HG03457 (cell line): ENCODE data around the gene EGLN3.
"Not testable (repeated sequence)": the region's sequence is repeated elsewhere in the genome, so short reads cannot be mapped to it uniquely, and the experiment has no call there.

Source experiments
- ATAC-seq: cut with Tn5 transposase; IDR thresholded peaks from one replicate; pipeline ENCODE4 v1.9.1; 2021; ENCODE audit warnings: moderate number of reproducible peaks; ENCODE audit not compliant: unreplicated experiment

The EGLN3 gene

GRCh38 chr14:33950320-33951182 is at the start of gene EGLN3:
TSS of gene EGLN3 (minus strand) at chr14:33951074. CDS start at chr14:33950752, 322 bp downstream.
- peak; percentile 68 for ATAC-seq

DNA sequence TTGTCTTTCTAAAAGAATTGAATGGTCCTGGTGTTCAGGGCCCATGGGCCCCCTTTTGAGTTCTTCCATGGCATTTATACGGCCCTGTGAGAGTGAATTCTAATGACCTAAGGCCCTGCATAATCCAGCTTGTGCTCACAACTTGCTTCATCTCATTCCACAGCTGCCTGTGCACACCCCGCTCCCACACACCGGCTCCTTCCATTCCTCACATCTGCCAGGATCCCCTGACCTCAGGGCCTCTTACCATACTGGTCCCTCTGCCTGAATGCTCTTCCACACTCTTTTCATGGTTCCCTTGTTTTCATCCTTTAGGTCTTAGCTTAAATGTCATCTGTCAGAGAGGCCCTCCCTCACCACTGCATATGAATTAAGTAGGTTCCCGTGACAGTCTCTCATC is 49.5 kb upstream of the EGLN3 start:
- ATAC-seq = no peak

DNA sequence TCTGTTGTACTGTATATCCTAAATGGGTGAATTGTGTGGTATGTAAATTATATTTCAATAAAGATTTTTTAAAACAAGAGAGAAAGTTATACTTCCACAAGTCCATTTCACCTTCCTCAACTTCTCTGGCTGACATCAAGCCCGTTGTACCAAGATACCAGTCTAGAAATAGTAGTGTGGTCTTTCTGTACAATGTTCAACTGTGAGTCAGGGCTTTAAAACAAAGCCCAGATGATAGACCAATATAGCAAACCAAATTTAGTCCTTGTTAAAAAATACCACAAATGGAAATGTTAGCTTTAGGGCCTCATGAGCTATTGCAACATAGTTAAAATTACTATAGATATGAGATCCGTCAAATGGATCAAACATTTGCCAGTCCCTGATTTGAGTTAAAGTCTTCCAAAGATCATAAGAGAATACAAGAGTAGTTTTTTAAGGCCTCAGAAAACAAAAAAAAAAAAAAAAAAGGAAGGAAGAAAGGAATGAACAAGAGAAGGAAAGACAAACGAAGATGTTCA is 49.0 kb upstream of the EGLN3 start:
- no peak for ATAC-seq

- ATAC-seq = no peak
These were observed 46.7 kb upstream of the EGLN3 start for GRCh38 chr14:33997611-33998010.

DNA sequence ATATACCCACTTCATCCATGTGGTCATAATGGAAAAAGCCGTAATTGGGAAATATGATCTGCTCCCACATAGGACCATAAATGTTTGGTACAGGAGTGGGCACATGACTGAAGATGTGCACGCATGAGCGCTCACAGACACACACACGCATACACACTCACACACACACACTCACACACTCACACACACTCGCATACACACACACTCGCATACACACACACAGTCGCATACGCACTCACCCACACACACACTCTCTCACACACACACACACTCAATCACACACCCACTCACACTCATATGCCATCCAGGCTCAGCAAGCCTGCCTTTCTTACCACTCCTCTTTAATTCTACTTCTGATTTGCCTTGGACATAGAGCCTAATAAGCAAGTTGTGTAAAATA is 45.6 kb upstream of the EGLN3 start:
- no peak for ATAC-seq

DNA sequence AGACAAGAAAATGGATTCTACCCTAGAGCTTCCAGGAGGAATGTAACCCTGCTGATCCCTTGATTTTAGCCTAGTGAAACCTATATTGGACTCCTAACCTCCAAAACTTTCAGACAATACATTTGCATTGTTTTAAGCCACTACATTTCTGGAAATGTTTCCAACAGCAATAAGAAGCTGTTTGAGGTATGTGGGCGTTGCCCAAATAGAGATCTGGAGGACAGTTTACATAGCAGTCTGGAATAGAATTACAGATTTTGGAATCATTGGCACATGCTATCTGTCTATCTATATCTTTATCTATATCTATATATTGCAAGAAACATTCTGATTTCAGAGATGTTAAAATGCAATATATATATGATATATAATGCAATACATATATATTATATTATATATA is 42.4 kb upstream of the EGLN3 start:
- ATAC-seq = no peak

DNA sequence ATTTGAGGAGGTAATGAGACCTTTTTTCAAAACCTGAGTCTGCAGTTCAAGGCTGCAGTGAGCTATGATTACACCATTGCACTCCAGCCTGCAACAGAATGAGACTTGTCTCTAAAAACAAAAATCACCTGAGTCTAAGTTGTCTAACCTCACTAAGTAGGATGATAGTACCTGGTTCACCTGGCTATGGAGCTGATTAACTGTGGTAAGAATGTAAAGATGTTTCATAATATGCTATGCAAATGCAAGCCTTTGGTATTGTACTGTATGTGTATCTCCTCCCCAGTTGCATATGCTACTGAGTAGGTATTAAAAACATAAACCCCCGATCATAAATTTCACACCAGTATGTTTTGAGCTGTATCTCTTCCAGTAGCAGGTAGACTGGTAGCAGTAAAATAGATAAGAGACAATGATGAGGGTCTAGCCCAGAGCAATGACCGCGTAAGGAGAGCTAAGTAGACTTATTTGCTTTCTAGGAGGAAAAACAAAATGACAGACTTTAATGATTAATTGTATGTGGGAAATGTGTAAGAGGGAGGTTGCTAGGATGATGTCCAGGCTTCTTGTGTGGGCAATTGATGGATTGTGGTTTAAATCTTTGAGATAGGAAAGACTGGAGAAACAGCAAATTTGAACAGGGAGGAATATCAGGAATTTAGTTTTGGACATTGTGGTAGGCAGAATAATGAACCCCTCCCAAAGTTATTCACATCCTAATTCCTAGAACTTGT is 41.6 kb upstream of the EGLN3 start:
- ATAC-seq = no peak

GRCh38 chr14:33990790-33991189 is 39.9 kb upstream of the EGLN3 start:
- no peak for ATAC-seq

DNA sequence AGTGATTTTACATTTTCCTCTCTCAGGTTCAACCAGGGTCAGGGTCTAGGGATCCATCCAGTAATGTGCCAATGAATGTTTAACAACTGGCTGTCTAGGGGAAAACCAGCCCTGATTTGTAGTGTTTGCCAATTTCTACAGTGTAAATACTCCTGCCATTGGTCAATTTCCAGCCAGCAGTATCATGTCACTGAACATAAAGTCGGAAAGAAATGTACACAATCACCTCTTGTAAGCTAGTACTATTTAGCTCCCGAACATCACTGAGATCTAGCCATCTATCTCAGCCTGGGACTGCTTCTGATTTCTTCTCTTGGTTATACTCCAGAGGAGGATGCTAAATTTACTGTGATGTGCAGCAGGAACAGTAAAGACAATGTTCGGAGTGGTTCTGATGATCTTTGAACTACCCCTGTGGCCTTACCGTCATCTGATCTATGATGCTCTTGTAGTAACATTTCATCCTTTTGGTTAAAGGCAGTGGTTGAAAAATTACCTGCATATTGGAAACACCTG is 36.7 kb upstream of the EGLN3 start:
- ATAC-seq = no peak

GRCh38 chr14:33986804-33987203 is 35.9 kb upstream of the EGLN3 start:
- no peak for ATAC-seq

DNA sequence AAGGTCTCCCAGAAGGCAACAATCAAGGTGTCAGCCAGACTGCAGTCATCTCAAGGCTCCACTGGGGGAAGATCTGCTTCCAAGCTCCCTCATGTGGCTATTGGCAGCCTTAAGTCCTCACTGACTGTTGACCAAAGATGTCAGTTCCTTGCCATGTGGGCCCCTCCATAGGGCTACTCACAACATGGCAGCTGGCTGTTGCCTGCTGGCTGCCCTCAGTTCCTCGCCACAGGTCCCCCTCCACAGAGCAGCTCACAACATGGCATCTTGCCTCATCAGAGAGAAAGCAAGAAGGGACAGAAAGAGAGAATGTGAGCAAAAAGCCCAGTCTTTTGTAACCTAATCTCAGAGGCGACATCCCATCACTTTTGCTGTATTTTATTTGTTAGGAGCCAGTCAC is 34.4 kb upstream of the EGLN3 start:
- ATAC-seq = no peak

DNA sequence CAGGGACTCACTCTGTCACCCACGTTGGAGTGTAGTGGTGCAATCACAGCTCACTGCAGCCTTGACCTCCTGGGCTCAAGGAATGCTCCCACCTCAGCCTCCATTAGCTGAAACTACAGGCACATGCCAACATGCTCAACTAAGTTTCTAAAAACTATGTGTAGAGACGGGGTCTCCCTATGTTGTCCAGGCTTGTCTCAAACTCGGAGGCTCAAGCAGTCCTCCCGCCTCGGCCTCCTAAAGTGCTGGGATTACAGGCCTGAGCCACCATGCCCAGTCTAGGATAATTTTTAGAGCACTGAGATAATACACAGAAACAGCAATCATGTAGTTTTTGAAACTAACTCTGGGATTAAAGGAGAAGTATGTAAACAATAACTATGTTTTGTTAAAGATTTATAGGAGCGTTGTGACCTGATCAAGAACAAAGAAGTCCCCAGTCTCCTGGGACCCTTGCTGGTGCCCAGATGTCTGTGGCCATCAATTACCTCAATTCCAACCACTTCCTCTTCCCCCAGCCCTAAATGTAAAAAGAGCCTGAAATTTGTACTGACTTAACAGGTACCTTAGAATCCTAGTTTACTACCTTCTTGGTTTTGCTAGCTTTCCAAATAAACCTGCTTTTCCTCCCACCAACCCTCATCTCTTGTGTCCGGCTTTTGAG is 28.9 kb upstream of the EGLN3 start:
- peak; percentile 76 for ATAC-seq

- ATAC-seq = no peak
These were observed 28.2 kb upstream of the EGLN3 start for GRCh38 chr14:33978892-33979612.

- peak; percentile 63 for ATAC-seq
These were observed 21.8 kb upstream of the EGLN3 start for GRCh38 chr14:33972583-33973081.

DNA sequence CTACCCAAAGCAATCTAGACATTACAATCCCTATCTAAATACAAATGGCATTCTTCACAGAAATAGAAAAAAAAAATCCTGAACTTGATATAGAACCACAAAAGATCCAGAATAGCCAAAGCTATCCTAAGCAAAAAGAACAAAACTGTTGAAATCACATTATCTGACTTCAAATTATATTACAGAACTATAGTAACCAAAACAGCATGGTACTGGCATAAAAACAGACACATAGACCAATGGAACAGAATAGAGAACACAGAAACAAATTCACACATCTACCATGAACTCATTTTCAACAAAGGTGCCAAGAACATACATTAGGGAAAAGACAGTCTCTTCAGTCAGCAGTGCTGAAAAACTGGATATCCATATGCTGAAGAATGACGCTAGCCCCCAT is 19.0 kb upstream of the EGLN3 start:
- ATAC-seq = not testable (repeated sequence)

DNA sequence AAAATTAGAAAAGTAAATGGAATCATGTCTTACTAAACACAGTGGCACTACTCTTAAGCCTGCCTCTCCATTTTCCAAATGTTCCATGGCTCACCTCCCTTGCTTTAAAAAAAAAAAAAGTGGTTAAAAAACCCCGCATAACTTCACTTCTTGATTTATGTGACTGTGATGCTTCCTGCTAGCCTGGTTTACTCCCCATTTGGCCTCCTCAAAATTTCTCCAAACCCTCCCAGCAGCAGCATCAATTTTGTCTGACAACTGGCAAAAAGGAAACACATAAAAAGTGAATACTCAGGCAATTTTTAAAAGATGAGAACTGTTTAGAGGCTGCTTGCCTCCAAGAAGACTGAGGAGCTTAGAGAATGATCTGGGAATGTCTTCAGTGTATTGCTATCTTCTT is 17.8 kb upstream of the EGLN3 start:
- no peak for ATAC-seq

GRCh38 chr14:33967138-33967537 is 16.3 kb upstream of the EGLN3 start:
- ATAC-seq = no peak

DNA sequence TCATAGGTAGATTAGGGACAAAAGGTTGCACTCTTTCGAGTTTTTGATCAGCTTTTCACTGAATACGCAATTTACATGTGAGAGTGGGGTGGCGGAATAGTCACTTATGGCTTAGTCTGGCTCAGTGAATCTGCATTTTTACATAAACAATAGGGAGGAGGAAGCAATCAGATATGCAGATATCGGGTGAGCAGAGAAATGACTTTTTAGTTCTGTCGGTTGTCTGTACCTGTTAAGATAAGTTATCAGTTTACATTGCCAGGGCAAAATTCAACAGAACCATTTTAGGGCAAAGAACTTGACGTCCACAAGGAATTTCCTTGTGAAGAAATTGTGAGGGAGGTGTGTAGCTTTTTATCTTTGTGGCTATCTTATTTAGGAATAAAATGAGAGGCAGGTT is 15.4 kb upstream of the EGLN3 start:
- no peak for ATAC-seq

GRCh38 chr14:33964599-33965317 is 13.9 kb upstream of the EGLN3 start:
- no peak for ATAC-seq

GRCh38 chr14:33963892-33964291 is 13.0 kb upstream of the EGLN3 start:
- ATAC-seq = no peak
